Mucosa of stomach (tissue), 1 donor: ENCODE measurements around the gene WTAP.
"Not testable (repeated sequence)": the region's sequence is repeated elsewhere in the genome, so short reads cannot be mapped to it uniquely, and the experiment has no call there.

ENCODE experiments used
- H3K27me3 ChIP-seq: one replicate; pipeline ENCODE4 v1.7.0; 2013; ENCODE audit warnings: mild to moderate bottlenecking, low read length; ENCODE audit not compliant: control insufficient read depth, insufficient read depth
- H3K36me3 ChIP-seq: one replicate; pipeline ENCODE4 v1.7.0; 2013; ENCODE audit warnings: low read length; ENCODE audit not compliant: control insufficient read depth, insufficient read depth
- H3K4me1 ChIP-seq: one replicate; pipeline ENCODE4 v1.7.0; 2013; ENCODE audit warnings: mild to moderate bottlenecking, low read length; ENCODE audit not compliant: control insufficient read depth, insufficient read depth
- H3K4me3 ChIP-seq: one replicate; pipeline ENCODE4 v1.7.0; 2013; ENCODE audit warnings: low read length
- H3K9ac ChIP-seq: one replicate; pipeline ENCODE4 v1.7.0; 2013; ENCODE audit warnings: mild to moderate bottlenecking, low read length, moderate library complexity
- H3K9me3 ChIP-seq: one replicate; pipeline ENCODE4 v1.7.0; 2013; ENCODE audit warnings: mild to moderate bottlenecking, low read length, moderate library complexity; ENCODE audit not compliant: control insufficient read depth
- donor health status: Pancreatic carcinoma.

Gene WTAP

GRCh38 chr6:159687341-159687740 is 40.0 kb upstream of the WTAP start:
- Histone ChIP-seq H3K4me3 (no peak overlapping the region), H3K4me1 (peaks cover 4% of the 10 kb centered on the region), H3K36me3 (no peaks in the 10 kb centered on the region), H3K27me3 (no peaks in the 10 kb centered on the region), H3K9ac (no peak overlapping the region), H3K9me3 (no peaks in the 10 kb centered on the region)

- Histone ChIP-seq H3K36me3 (no peaks in the 10 kb centered on the region), H3K9ac (no peak overlapping the region), H3K4me3 (no peak overlapping the region), H3K27me3 (no peaks in the 10 kb centered on the region), H3K9me3 (no peaks in the 10 kb centered on the region), H3K4me1 (peaks cover 4% of the 10 kb centered on the region)
Measured at GRCh38 chr6:159688266-159688905, 38.9 kb upstream of the WTAP start.

- H3K4me3 ChIP-seq, result no peak overlapping the region
- H3K9ac ChIP-seq, result no peak overlapping the region
- no peaks in the 10 kb centered on the region for H3K27me3 ChIP-seq
- no peaks in the 10 kb centered on the region for H3K36me3 ChIP-seq
- H3K4me1 ChIP-seq, result peaks cover 8% of the 10 kb centered on the region
- no peaks in the 10 kb centered on the region for H3K9me3 ChIP-seq
Measured at GRCh38 chr6:159689001-159689400, 38.3 kb upstream of the WTAP start.

DNA sequence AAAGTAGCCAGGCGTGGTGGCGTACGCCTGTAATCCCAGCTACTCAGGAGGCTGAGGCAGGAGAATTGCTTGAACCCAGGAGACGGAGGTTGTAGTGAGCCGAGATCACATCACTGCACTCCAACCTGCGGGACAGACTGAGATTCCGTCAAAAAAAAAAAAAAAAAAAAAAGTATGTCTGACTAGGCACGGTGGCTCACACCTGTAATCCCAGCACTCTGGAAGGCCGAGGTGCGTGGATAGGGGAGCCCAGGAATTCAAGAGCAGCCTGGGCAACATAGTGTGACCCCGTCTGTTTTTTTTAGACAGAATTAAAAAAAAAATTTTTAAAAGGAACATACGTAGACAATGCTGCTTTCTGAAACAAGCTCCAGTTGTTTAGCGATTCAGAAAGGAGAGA is 37.2 kb upstream of the WTAP start:
- H3K27me3 ChIP-seq, H3K4me3 ChIP-seq, H3K9me3 ChIP-seq, H3K36me3 ChIP-seq, H3K9ac ChIP-seq: not testable (repeated sequence)
- H3K4me1 ChIP-seq, result peaks cover 18% of the 10 kb centered on the region

DNA sequence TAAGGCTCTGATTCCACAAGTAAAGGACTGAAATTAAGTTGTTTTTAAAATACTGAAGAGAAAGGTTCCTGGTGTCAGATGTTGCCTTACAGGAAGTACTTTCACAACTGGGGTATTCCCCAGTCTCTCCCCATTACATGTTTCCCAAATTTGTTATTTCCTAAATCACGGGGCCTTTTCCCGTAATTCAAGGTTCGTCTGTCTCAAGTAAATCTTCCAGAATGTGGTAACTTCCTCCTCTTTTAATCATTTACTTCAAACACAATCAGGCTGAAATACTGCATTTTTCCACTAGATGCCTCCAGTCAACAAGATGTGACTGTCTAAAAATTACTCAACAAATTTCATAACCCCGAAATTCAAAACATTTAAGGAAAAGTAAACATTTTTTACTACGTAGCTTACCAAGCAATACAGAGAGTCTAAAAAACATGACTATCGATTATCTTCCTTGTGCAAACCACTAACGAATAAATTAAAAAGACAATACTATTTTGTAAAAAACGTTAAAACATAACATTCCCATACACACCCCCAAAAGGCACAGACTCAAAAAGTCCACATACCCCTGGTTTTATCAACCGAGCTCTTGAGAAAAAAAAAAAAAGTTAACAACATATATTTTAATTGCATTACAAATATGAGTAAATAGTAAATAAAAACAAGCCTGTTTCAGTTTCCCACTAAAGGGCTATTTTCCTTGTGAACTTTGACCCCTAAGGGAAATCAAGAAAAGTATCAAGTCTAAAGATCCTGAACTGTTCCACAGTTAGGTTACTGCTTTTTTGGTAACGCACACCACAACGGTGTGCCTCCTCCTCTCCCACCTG is 36.0 kb upstream of the WTAP start:
- Histone ChIP-seq H3K4me3 (peak overlapping the region; percentile 40), H3K4me1 (peaks cover 18% of the 10 kb centered on the region), H3K27me3 (no peaks in the 10 kb centered on the region), H3K9me3 (no peaks in the 10 kb centered on the region), H3K36me3 (no peaks in the 10 kb centered on the region), H3K9ac (peak overlapping the region; percentile 72)

DNA sequence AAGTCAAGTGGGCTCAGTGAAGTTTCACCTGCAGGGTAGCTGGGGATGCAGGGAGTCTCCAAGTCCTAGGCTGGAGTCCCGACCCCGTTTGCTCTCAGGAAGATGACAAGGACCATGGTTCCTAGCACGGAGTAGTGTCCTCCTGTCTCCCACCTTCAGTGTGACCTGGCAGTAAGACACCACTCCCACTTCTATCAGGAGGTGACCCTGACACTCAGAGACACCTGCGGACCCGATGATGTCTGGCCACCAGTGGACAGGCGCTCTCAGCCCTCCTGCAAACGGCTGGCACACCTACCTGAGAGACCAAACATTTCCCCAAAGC is 35.4 kb upstream of the WTAP start:
- H3K4me3 ChIP-seq, result peak overlapping the region; percentile 40
- H3K9ac ChIP-seq, result peak overlapping the region; percentile 72
- no peaks in the 10 kb centered on the region for H3K36me3 ChIP-seq
- H3K9me3 ChIP-seq, result no peaks in the 10 kb centered on the region
- H3K27me3 ChIP-seq, result no peaks in the 10 kb centered on the region
- peaks cover 18% of the 10 kb centered on the region for H3K4me1 ChIP-seq

GRCh38 chr6:159692303-159693127 is 34.8 kb upstream of the WTAP start:
- peak overlapping the region; percentile 72 for H3K9ac ChIP-seq
- H3K4me1 ChIP-seq, result peaks cover 18% of the 10 kb centered on the region
- no peaks in the 10 kb centered on the region for H3K36me3 ChIP-seq
- peak overlapping the region; percentile 40 for H3K4me3 ChIP-seq
- H3K9me3 ChIP-seq, result no peaks in the 10 kb centered on the region
- no peaks in the 10 kb centered on the region for H3K27me3 ChIP-seq

- peak within 1 kb of the TSS; percentile 76 for H3K4me3 ChIP-seq
- no peaks in the 10 kb centered on the region for H3K36me3 ChIP-seq
- peak within 1 kb of the TSS; percentile 84 for H3K9ac ChIP-seq
- no peaks in the 10 kb centered on the region for H3K9me3 ChIP-seq
- peaks cover 18% of the 10 kb centered on the region for H3K4me1 ChIP-seq
- H3K27me3 ChIP-seq, result no peaks in the 10 kb centered on the region
Measured at GRCh38 chr6:159693128-159693893, 34.0 kb upstream of the WTAP start, which contains the start of gene SOD2. Gene SOD2 (minus strand): TSS chr6:159693241. CDS start chr6:159693167, 74 bp downstream.

- peaks cover 18% of the 10 kb centered on the region for H3K4me1 ChIP-seq
- no peaks in the 10 kb centered on the region for H3K36me3 ChIP-seq
- H3K27me3 ChIP-seq, result no peaks in the 10 kb centered on the region
- H3K4me3 ChIP-seq, result peak overlapping the region; percentile 76
- H3K9ac ChIP-seq, result peak overlapping the region; percentile 84
- no peaks in the 10 kb centered on the region for H3K9me3 ChIP-seq
Measured at GRCh38 chr6:159693894-159694545, 33.3 kb upstream of the WTAP start.

DNA sequence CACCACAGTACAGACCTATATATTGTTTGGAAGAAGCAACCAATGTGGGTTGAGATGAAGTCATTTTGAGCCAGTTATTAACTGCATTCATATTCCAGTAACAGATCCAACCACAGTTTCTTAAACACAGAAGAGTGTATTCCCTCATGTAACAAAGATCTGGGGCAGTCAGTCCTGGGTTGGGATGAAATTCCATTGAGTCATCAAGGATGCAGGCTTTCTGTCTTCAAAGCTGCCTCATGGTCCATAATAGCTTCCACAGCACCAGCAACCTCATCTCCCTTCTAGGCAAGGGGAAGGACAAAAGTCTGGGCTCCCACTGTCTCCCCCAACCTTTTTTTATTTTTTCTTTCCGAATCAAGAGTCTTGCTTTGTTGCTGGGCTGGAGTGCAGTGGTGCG is 31.3 kb upstream of the WTAP start:
- Histone ChIP-seq H3K4me1 (peaks cover 18% of the 10 kb centered on the region), H3K4me3 (no peak overlapping the region), H3K9ac (no peak overlapping the region), H3K9me3 (no peaks in the 10 kb centered on the region), H3K27me3 (no peaks in the 10 kb centered on the region), H3K36me3 (no peaks in the 10 kb centered on the region)

GRCh38 chr6:159700970-159701369 is 26.3 kb upstream of the WTAP start:
- H3K4me3 ChIP-seq, result no peak overlapping the region
- H3K9me3 ChIP-seq, result no peaks in the 10 kb centered on the region
- H3K27me3 ChIP-seq, result no peaks in the 10 kb centered on the region
- H3K36me3 ChIP-seq, result no peaks in the 10 kb centered on the region
- no peaks in the 10 kb centered on the region for H3K4me1 ChIP-seq
- H3K9ac ChIP-seq, result no peak overlapping the region
